GM18909 (cell line): Measurements from ENCODE around the gene CD8B2.
"Not testable (repeated sequence)": the region's sequence is repeated elsewhere in the genome, so short reads cannot be mapped to it uniquely, and the experiment has no call there.

Experiments used
- ATAC-seq: cut with Tn5 transposase; IDR thresholded peaks from one replicate; pipeline ENCODE4 v1.9.1; 2021; ENCODE audit warnings: mild to moderate bottlenecking; ENCODE audit not compliant: unreplicated experiment, poor library complexity

The CD8B2 gene

GRCh38 chr2:106546391-106546990 is 59.3 kb downstream of the CD8B2 start:
- ATAC-seq = no peak

GRCh38 chr2:106547164-106547903 is 60.2 kb downstream of the CD8B2 start:
- ATAC-seq = no peak

- no peak for ATAC-seq
Observed at GRCh38 chr2:106551417-106552130, 64.4 kb downstream of the CD8B2 start.

- ATAC-seq = no peak
Observed at GRCh38 chr2:106552921-106553320, 65.8 kb downstream of the CD8B2 start.

GRCh38 chr2:106553321-106553720 is 66.2 kb downstream of the CD8B2 start:
- ATAC-seq = no peak

- no peak for ATAC-seq
Observed at GRCh38 chr2:106554411-106554810, 67.2 kb downstream of the CD8B2 start.

GRCh38 chr2:106555053-106555452 is 67.9 kb downstream of the CD8B2 start:
- ATAC-seq = no peak

- not testable (repeated sequence) for ATAC-seq
Observed at GRCh38 chr2:106559786-106560185, 72.6 kb downstream of the CD8B2 start.

- no peak for ATAC-seq
Observed at GRCh38 chr2:106560773-106561172, 73.6 kb downstream of the CD8B2 start.

GRCh38 chr2:106561356-106561755 is 74.2 kb downstream of the CD8B2 start:
- no peak for ATAC-seq

- no peak for ATAC-seq
Observed at GRCh38 chr2:106561803-106562202, 74.6 kb downstream of the CD8B2 start.

- no peak for ATAC-seq
Observed at GRCh38 chr2:106562268-106563186, 75.4 kb downstream of the CD8B2 start.

GRCh38 chr2:106563195-106563594 is 76.0 kb downstream of the CD8B2 start:
- ATAC-seq = no peak

- ATAC-seq = no peak
Observed at GRCh38 chr2:106565599-106565998, 78.4 kb downstream of the CD8B2 start.

GRCh38 chr2:106566050-106566449 is 78.9 kb downstream of the CD8B2 start:
- ATAC-seq = no peak

GRCh38 chr2:106566484-106566883 is 79.3 kb downstream of the CD8B2 start:
- not testable (repeated sequence) for ATAC-seq

- ATAC-seq = no peak
Observed at GRCh38 chr2:106570316-106570715, 83.2 kb downstream of the CD8B2 start.
